H9 (cell line): Measurements from ENCODE around the gene KIZ. TPM values are rescaled to one million over a fixed set of nuclear protein-coding genes. Genes with fewer than 3 reads are reported as not detected.

Experiments used
- DNase-seq: peaks from one replicate; pipeline ENCODE4 v3.0.0-alpha.2; 2017
- H2AFZ ChIP-seq: one replicate; pipeline ENCODE4 v1.6.1; 2013; ENCODE audit warnings: mild to moderate bottlenecking, low read length, control low read depth, moderate library complexity
- H2AK5ac ChIP-seq: 2 replicates; pipeline ENCODE4 v1.6.1; 2013; ENCODE audit warnings: low read length, control low read depth, mixed read lengths; ENCODE audit not compliant: insufficient read length
- H2BK120ac ChIP-seq: one replicate; pipeline ENCODE4 v1.6.1; 2013; ENCODE audit warnings: low read depth, mild to moderate bottlenecking, low read length, control low read depth, inconsistent platforms; ENCODE audit not compliant: poor library complexity, severe bottlenecking
- H2BK12ac ChIP-seq: 2 replicates; pipeline ENCODE4 v1.6.1; 2013; ENCODE audit warnings: low read length, control low read depth, mixed read lengths, low read depth; ENCODE audit not compliant: insufficient read length
- H2BK15ac ChIP-seq: 2 replicates; pipeline ENCODE4 v1.6.1; 2013; ENCODE audit warnings: low read depth, low read length, control low read depth
- H2BK20ac ChIP-seq: one replicate; pipeline ENCODE4 v1.6.1; 2013; ENCODE audit warnings: low read depth, mild to moderate bottlenecking, low read length, control low read depth, inconsistent platforms; ENCODE audit not compliant: poor library complexity, severe bottlenecking
- H2BK5ac ChIP-seq: 2 replicates; pipeline ENCODE4 v1.6.1; 2013; ENCODE audit warnings: low read length, control low read depth, mixed read lengths; ENCODE audit not compliant: insufficient read length
- H3K14ac ChIP-seq: 2 replicates; pipeline ENCODE4 v1.6.1; 2013; ENCODE audit warnings: low read length, control low read depth; ENCODE audit not compliant: insufficient read depth
- H3K18ac ChIP-seq: 2 replicates; pipeline ENCODE4 v1.6.1; 2013; ENCODE audit warnings: low read depth, mild to moderate bottlenecking, mixed read lengths, low read length, control low read depth; ENCODE audit not compliant: insufficient read length
- H3K23ac ChIP-seq: 2 replicates; pipeline ENCODE4 v1.6.1; 2013; ENCODE audit warnings: low read length, control low read depth, mixed read lengths, low read depth; ENCODE audit not compliant: insufficient read length
- H3K23me2 ChIP-seq: 2 replicates; pipeline ENCODE4 v1.6.1; 2013; ENCODE audit warnings: low read depth, mild to moderate bottlenecking, mixed read lengths, low read length, control low read depth; ENCODE audit not compliant: insufficient read length, poor library complexity, severe bottlenecking
- H3K27ac ChIP-seq: 2 replicates; pipeline ENCODE4 v1.5.1; 2013; ENCODE audit warnings: low read length, control low read depth, mixed read lengths, low read depth; ENCODE audit not compliant: insufficient read length
- H3K27me3 ChIP-seq: 2 replicates; pipeline ENCODE4 v1.6.1; 2013; ENCODE audit warnings: low read length, control low read depth, inconsistent platforms; ENCODE audit not compliant: insufficient read depth
- H3K4ac ChIP-seq: 2 replicates; pipeline ENCODE4 v1.6.1; 2013; ENCODE audit warnings: low read depth, mild to moderate bottlenecking, control low read depth, inconsistent platforms, low read length, moderate library complexity
- H3K4me1 ChIP-seq: 2 replicates; pipeline ENCODE4 v1.6.1; 2013; ENCODE audit warnings: low read length, control low read depth, inconsistent platforms; ENCODE audit not compliant: insufficient read depth
- H3K4me2 ChIP-seq: 2 replicates; pipeline ENCODE4 v1.6.1; 2013; ENCODE audit warnings: low read length, control low read depth, mixed read lengths; ENCODE audit not compliant: insufficient read length, insufficient read depth
- H3K56ac ChIP-seq: 2 replicates; pipeline ENCODE4 v1.6.1; 2013; ENCODE audit warnings: low read depth, mild to moderate bottlenecking, mixed read lengths, low read length, control low read depth; ENCODE audit not compliant: insufficient read length
- H3K79me1 ChIP-seq: 2 replicates; pipeline ENCODE4 v1.6.1; 2013; ENCODE audit warnings: low read depth, mild to moderate bottlenecking, moderate library complexity, low read length, control low read depth, inconsistent platforms; ENCODE audit not compliant: insufficient read depth, poor library complexity, severe bottlenecking
- H3K79me2 ChIP-seq: 2 replicates; pipeline ENCODE4 v1.6.1; 2013; ENCODE audit warnings: low read length, control low read depth, inconsistent platforms; ENCODE audit not compliant: insufficient read depth
- H3K9ac ChIP-seq: 2 replicates; pipeline ENCODE4 v1.6.1; 2013; ENCODE audit warnings: low read length, control low read depth, mixed read lengths; ENCODE audit not compliant: insufficient read length; ENCODE audit errors: extremely low read depth
- H3K9me3 ChIP-seq: one replicate; pipeline ENCODE4 v1.6.1; 2013; ENCODE audit warnings: low read depth, low read length, inconsistent platforms; ENCODE audit not compliant: control insufficient read depth
- H3T11ph ChIP-seq: one replicate; pipeline ENCODE4 v1.6.1; 2013; ENCODE audit warnings: mild to moderate bottlenecking, low read length, control low read depth, inconsistent platforms
- H4K20me1 ChIP-seq: one replicate; pipeline ENCODE4 v1.6.1; 2013; ENCODE audit not compliant: control insufficient read depth, insufficient read length, insufficient read depth
- H4K5ac ChIP-seq: 2 replicates; pipeline ENCODE4 v1.6.1; 2013; ENCODE audit warnings: low read depth, mild to moderate bottlenecking, mixed read lengths, low read length, control low read depth; ENCODE audit not compliant: insufficient read length
- H4K8ac ChIP-seq: replicated peaks from 2 replicates; pipeline ENCODE4 v1.6.1; 2013; ENCODE audit warnings: low read length, control low read depth, mixed read lengths, low read depth; ENCODE audit not compliant: insufficient read length
- H4K91ac ChIP-seq: 2 replicates; pipeline ENCODE4 v1.6.1; 2013; ENCODE audit warnings: low read depth, mild to moderate bottlenecking, moderate library complexity, mixed read lengths, low read length, control low read depth; ENCODE audit not compliant: insufficient read length
- H3K27ac Mint-ChIP-seq, 3 experiments: 2 replicates in 2 of 3; 3 replicates in 1 of 3; pipeline ENCODE4 v1.8.0; 2020 to 2021; ENCODE audit warnings: mixed read lengths in 3 of 3, mild to moderate bottlenecking in 1 of 3, moderate library complexity in 1 of 3
- H3K27me3 Mint-ChIP-seq: 2 replicates; pipeline ENCODE4 v1.8.0; 2021; ENCODE audit warnings: low read depth, mild to moderate bottlenecking, moderate library complexity, mixed read lengths
- H3K36me3 Mint-ChIP-seq, 3 experiments: 2 replicates in 2 of 3; 3 replicates in 1 of 3; pipeline ENCODE4 v1.8.0; 2020 to 2021; ENCODE audit warnings: low read depth in 3 of 3, mixed read lengths in 3 of 3; ENCODE audit not compliant: insufficient read depth in 1 of 3
- H3K4me1 Mint-ChIP-seq, 2 experiments: 2 replicates each; pipeline ENCODE4 v1.8.0; 2020; ENCODE audit warnings: mixed read lengths in 2 of 2
- H3K4me3 Mint-ChIP-seq, 2 experiments: 2 replicates in 1 of 2; 3 replicates in 1 of 2; pipeline ENCODE4 v1.8.0; 2020 to 2021; ENCODE audit warnings: mild to moderate bottlenecking in 2 of 2, mixed read lengths in 2 of 2, moderate library complexity in 1 of 2
- H3K9me3 Mint-ChIP-seq, 2 experiments: 2 replicates in 1 of 2; 3 replicates in 1 of 2; pipeline ENCODE4 v1.8.0; 2020; ENCODE audit warnings: mild to moderate bottlenecking in 2 of 2, mixed read lengths in 2 of 2, moderate library complexity in 1 of 2
- WGBS: extraction: QIAGEN DNeasy Blood & Tissue Kit; methylation state at CpG from one replicate; pipeline ENCODE4 v1.1.7; 2013; ENCODE audit warnings: missing lambda C conversion rate, low lambda C conversion rate, mixed read lengths; ENCODE audit not compliant: insufficient read length; ENCODE audit errors: extremely low coverage; 5-methylcytosine and 5-hydroxymethylcytosine counted together
- total RNA-seq: library from RNA; stranded (reverse); gene quantifications from 2 replicates; pipeline ENCODE4 v1.2.1, GENCODE V29; 2021
- TF ChIP-seq, protein P1 (sequence below): fragments of 200-600 bp; sonication (generic); conservative IDR thresholded peaks from 3 replicates; pipeline ENCODE4 v1.8.0; 2021; ENCODE audit warnings: antibody characterized with exemption, mild to moderate bottlenecking

Gene KIZ
- total RNA-seq, 1 experiment from 2014 or later = 29.3 TPM

DNA sequence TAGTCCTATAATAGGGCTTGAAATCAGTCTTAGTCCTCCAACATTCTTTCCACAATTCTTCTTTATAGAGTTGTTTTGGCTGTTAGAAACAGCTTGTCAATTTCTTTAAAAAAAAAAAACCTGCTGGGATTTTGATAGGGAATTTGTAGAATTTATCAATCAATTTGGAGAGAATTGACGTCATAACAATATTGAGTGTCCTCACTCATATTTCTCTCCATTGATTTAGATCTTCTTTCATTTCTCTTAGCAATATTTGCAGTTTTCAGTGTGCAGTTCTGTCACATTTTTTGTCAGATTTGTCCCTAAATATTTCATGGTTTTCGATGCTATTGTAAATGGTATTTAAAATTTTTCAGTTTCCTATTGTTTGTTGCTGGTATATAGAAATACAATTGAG is 14.5 kb upstream of the KIZ start:
- no peak overlapping the region for H3K4ac ChIP-seq
- Mint-ChIP-seq H3K4me1 (peaks cover 14 to 21% of the 10 kb centered on the region in 2 experiments), H3K27ac (no peak overlapping the region), H3K4me3 (no peak overlapping the region), H3K9me3 (peaks cover 0 to 3% of the 10 kb centered on the region in 2 experiments; a peak in 2 of 5 replicates), H3K36me3 (no peaks in the 10 kb centered on the region; a peak in 1 of 7 replicates), H3K27me3 (peaks cover 31% of the 10 kb centered on the region)
- no peak overlapping the region for H2BK12ac ChIP-seq
- no peak overlapping the region for H4K5ac ChIP-seq
- H2BK15ac ChIP-seq = no peak overlapping the region
- H3K9ac ChIP-seq = no peak overlapping the region
- H3K79me1 ChIP-seq = no peaks in the 10 kb centered on the region
- no peak overlapping the region for H2AK5ac ChIP-seq
- H3K4me1 ChIP-seq = no peaks in the 10 kb centered on the region
- H3K9me3 ChIP-seq = no peaks in the 10 kb centered on the region
- H4K91ac ChIP-seq = no peak overlapping the region
- no peak overlapping the region for H3K14ac ChIP-seq
- H3K27ac ChIP-seq = no peak overlapping the region
- peaks cover 2% of the 10 kb centered on the region for H3K23me2 ChIP-seq
- H4K8ac ChIP-seq = no peak overlapping the region
- H2BK120ac ChIP-seq = no peak overlapping the region
- no peak overlapping the region for H3K18ac ChIP-seq
- H4K20me1 ChIP-seq = no peaks in the 10 kb centered on the region
- H2BK5ac ChIP-seq = no peak overlapping the region
- no peak overlapping the region for H3T11ph ChIP-seq
- no peak overlapping the region for H3K23ac ChIP-seq
- WGBS = no CpG with 5 or more reads among the region's 2 CpGs
- no peak overlapping the region for H3K56ac ChIP-seq
- H2AFZ ChIP-seq = no peak overlapping the region
- H3K4me2 ChIP-seq = no peak overlapping the region
- H3K79me2 ChIP-seq = no peaks in the 10 kb centered on the region
- no peak for DNase-seq
- H2BK20ac ChIP-seq = no peak overlapping the region
- peaks cover 9% of the 10 kb centered on the region for H3K27me3 ChIP-seq
- TF ChIP-seq, protein P1, sequence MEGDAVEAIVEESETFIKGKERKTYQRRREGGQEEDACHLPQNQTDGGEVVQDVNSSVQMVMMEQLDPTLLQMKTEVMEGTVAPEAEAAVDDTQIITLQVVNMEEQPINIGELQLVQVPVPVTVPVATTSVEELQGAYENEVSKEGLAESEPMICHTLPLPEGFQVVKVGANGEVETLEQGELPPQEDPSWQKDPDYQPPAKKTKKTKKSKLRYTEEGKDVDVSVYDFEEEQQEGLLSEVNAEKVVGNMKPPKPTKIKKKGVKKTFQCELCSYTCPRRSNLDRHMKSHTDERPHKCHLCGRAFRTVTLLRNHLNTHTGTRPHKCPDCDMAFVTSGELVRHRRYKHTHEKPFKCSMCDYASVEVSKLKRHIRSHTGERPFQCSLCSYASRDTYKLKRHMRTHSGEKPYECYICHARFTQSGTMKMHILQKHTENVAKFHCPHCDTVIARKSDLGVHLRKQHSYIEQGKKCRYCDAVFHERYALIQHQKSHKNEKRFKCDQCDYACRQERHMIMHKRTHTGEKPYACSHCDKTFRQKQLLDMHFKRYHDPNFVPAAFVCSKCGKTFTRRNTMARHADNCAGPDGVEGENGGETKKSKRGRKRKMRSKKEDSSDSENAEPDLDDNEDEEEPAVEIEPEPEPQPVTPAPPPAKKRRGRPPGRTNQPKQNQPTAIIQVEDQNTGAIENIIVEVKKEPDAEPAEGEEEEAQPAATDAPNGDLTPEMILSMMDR = no peak
